Measurements from ENCODE around the gene CACNA1E. TPM values are rescaled to one million over a fixed set of nuclear protein-coding genes. Genes with fewer than 3 reads are reported as not detected.

Gene CACNA1E
- total and polyA plus RNA-seq, 2 of the 13 experiments (the other 11 are each of a cell fraction or from before 2014, with no cell fraction given) = not detected

DNA sequence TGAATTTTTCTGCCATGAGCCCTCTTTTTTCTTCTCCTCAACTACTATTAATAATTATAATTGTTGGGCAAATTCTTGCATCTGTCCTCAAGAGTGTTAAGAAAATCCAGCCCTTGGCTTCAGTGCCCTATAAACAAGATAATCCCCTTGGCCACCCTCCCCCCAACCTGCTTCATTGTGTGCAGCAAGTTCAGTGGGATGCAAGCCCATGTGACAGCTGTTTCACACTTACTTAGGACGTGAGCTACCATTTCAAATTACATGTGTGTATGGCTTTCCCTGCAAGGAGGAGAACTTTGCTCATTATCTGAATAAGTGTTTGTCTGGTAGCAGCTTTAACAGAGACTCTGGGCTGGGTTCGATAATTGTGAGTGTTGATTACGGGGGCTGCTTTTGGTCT lies 276.2 kb downstream of the CACNA1E start:
- CTCF ChIA-PET (ENCODE audit: low intra/inter-chr PET ratio, low total read pairs) = no interaction called here

DNA sequence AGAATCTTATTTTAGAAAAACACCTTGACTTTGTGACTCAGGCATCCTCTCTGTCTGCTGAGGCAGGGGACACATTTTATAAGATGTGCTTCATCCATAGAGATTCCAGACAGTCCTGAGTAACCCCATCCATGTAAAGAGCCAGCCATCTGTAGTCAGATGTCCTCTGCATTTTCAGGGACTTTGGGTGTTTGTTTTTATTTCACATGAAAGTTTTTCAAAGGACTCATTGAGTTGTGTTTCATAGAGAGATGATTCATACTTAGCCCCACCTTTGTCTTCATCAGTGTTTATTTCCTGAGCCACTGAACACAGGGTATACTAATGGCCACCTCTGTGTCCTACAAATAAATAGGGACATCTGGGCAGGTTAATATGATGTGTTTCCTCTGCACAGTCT lies 280.4 kb downstream of the CACNA1E start:
- no peak for FAIRE-seq
- TF ChIP-seq FOXM1 (CRISPR knock-in tag; IDR thresholded peaks at IDR 0.05) (no peak), ZNF225 (CRISPR knock-in tag; IDR thresholded peaks at IDR 0.05) (no peak), HDAC6 (IDR thresholded peaks at IDR 0.05; ENCODE audit: low read depth, low read length) (no peak), HNF4A (CRISPR knock-in tag; IDR thresholded peaks at IDR 0.05) (no peak), ZNF24 (IDR thresholded peaks at IDR 0.05) (no peak), ZNF850 (CRISPR knock-in tag; conservative IDR thresholded peaks at IDR 0.05) (no peak), TBX3 (IDR thresholded peaks at IDR 0.05; ENCODE audit: borderline replicate concordance) (no peak), ZNF333 (CRISPR knock-in tag; IDR thresholded peaks at IDR 0.05; ENCODE audit: borderline replicate concordance) (no peak), ZNF17 (CRISPR knock-in tag; IDR thresholded peaks at IDR 0.05) (no peak), ZBTB1 (CRISPR knock-in tag; IDR thresholded peaks at IDR 0.05; ENCODE audit: borderline replicate concordance) (no peak)
- TF ChIP-seq, protein P1, sequence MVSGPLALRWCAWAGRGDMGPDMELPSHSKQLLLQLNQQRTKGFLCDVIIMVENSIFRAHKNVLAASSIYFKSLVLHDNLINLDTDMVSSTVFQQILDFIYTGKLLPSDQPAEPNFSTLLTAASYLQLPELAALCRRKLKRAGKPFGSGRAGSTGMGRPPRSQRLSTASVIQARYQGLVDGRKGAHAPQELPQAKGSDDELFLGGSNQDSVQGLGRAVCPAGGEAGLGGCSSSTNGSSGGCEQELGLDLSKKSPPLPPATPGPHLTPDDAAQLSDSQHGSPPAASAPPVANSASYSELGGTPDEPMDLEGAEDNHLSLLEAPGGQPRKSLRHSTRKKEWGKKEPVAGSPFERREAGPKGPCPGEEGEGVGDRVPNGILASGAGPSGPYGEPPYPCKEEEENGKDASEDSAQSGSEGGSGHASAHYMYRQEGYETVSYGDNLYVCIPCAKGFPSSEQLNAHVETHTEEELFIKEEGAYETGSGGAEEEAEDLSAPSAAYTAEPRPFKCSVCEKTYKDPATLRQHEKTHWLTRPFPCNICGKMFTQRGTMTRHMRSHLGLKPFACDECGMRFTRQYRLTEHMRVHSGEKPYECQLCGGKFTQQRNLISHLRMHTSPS (CRISPR knock-in tag; IDR thresholded peaks at IDR 0.05; ENCODE audit: low read depth) = no peak
- TF ChIP-seq, protein P2, sequence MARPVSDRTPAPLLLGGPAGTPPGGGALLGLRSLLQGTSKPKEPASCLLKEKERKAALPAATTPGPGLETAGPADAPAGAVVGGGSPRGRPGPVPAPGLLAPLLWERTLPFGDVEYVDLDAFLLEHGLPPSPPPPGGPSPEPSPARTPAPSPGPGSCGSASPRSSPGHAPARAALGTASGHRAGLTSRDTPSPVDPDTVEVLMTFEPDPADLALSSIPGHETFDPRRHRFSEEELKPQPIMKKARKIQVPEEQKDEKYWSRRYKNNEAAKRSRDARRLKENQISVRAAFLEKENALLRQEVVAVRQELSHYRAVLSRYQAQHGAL (CRISPR knock-in tag; IDR thresholded peaks at IDR 0.05; ENCODE audit: not compliant biosample characterization) = no peak
- DNase-seq (ENCODE audit: low spot score) = no peak
- ATAC-seq = no peak
- BruUV-seq (replicated peaks) = no TSS peak
- Histone ChIP-seq H3K36me3 (replicated peaks in 1 of 2; ENCODE audit: control insufficient read depth in 1 of 2, insufficient read depth in 2 of 2, low read length in 2 of 2) (no peaks in the 10 kb centered on the region), H3K4me2 (ENCODE audit: low read depth, low read length) (no peak overlapping the region), H3K79me2 (ENCODE audit: insufficient read depth, low read length) (no peaks in the 10 kb centered on the region), H3K9me3 (ENCODE audit: low read length) (no peaks in the 10 kb centered on the region), H3K4me1 (ENCODE audit: insufficient read depth, low read length) (no peaks in the 10 kb centered on the region), H3K9ac (ENCODE audit: insufficient read depth, low read depth, low read length) (no peak overlapping the region), H3K4me3 (replicated peaks in 1 of 3; ENCODE audit: insufficient read depth in 1 of 3, low read depth in 2 of 3, low read length in 3 of 3) (no peak overlapping the region), H4K20me1 (ENCODE audit: insufficient read depth, low read length) (no peaks in the 10 kb centered on the region), H3K27ac (ENCODE audit: extremely low read length, insufficient read depth, low read length) (no peak overlapping the region), H3K27me3 (ENCODE audit: control insufficient read depth in 1 of 2, insufficient read depth in 2 of 2, low read length in 2 of 2) (peaks cover 0 to 2% of the 10 kb centered on the region in 2 experiments; a peak in 1 of 5 replicates), H2AFZ (ENCODE audit: low read length) (no peak overlapping the region)
- in situ Hi-C loops (cut with HindIII; ENCODE audit: extremely low pct_ligation_motif_present, low pct_unique_long_range_greater_than_20kb) = no loop called here
- CTCF ChIA-PET (ENCODE audit: low intra/inter-chr PET ratio, low total read pairs) = no interaction called here
- POLR2A ChIA-PET = no interaction called here
- intact Hi-C loops (cut with micrococcal nuclease; ENCODE audit: unreplicated experiment) = no loop called here

More for the DNA sequence above, 276.2 kb downstream of the CACNA1E start:
- 3% methylated on average over 3 of the region's 3 CpGs for WGBS (ENCODE audit: low lambda C conversion rate)
- Histone ChIP-seq H3K4me3 (replicated peaks in 1 of 3; ENCODE audit: insufficient read depth in 1 of 3, low read depth in 2 of 3, low read length in 3 of 3) (no peak overlapping the region), H3K36me3 (replicated peaks in 1 of 2; ENCODE audit: control insufficient read depth in 1 of 2, insufficient read depth in 2 of 2, low read length in 2 of 2) (no peaks in the 10 kb centered on the region), H2AFZ (ENCODE audit: low read length) (no peak overlapping the region), H3K27ac (ENCODE audit: extremely low read length, insufficient read depth, low read length) (no peak overlapping the region), H3K4me2 (ENCODE audit: low read depth, low read length) (no peak overlapping the region), H3K9ac (ENCODE audit: insufficient read depth, low read depth, low read length) (no peak overlapping the region), H3K79me2 (ENCODE audit: insufficient read depth, low read length) (no peaks in the 10 kb centered on the region), H4K20me1 (ENCODE audit: insufficient read depth, low read length) (no peaks in the 10 kb centered on the region), H3K27me3 (ENCODE audit: control insufficient read depth in 1 of 2, insufficient read depth in 2 of 2, low read length in 2 of 2) (peaks cover 0 to 10% of the 10 kb centered on the region in 2 experiments; a peak in 1 of 5 replicates), H3K9me3 (ENCODE audit: low read length) (no peaks in the 10 kb centered on the region), H3K4me1 (ENCODE audit: insufficient read depth, low read length) (no peaks in the 10 kb centered on the region)
- intact Hi-C loops (cut with micrococcal nuclease; ENCODE audit: unreplicated experiment) (no loop called here), in situ Hi-C loops (cut with HindIII; ENCODE audit: extremely low pct_ligation_motif_present, low pct_unique_long_range_greater_than_20kb) (no loop called here)
- no peak for FAIRE-seq
- no peak for ATAC-seq
- no peak for DNase-seq (ENCODE audit: low spot score)
- no TSS peak for BruUV-seq (replicated peaks)
- TF ChIP-seq ELF4 (CRISPR knock-in tag; IDR thresholded peaks at IDR 0.05; ENCODE audit: borderline replicate concordance) = no peak
- no peak for TF ChIP-seq ZFP36L2 (CRISPR knock-in tag; IDR thresholded peaks at IDR 0.05)
- TF ChIP-seq, protein P3, sequence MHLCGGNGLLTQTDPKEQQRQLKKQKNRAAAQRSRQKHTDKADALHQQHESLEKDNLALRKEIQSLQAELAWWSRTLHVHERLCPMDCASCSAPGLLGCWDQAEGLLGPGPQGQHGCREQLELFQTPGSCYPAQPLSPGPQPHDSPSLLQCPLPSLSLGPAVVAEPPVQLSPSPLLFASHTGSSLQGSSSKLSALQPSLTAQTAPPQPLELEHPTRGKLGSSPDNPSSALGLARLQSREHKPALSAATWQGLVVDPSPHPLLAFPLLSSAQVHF (CRISPR knock-in tag; IDR thresholded peaks at IDR 0.05) = no peak
- TF ChIP-seq DPF2 (CRISPR knock-in tag; IDR thresholded peaks at IDR 0.05; ENCODE audit: borderline replicate concordance, low read depth) = no peak
- TF ChIP-seq ZNF224 (CRISPR knock-in tag; IDR thresholded peaks at IDR 0.05) = no peak
- TF ChIP-seq CEBPG (CRISPR knock-in tag; IDR thresholded peaks at IDR 0.05) = no peak
- POLR2A ChIA-PET = no interaction called here

Data from HepG2 (cell line).